DOHH2 (cell line): ENCODE measurements around the gene CD40.

Source experiments
- H3F3A ChIP-seq: fragments of 200-600 bp; sonication (generic), shearing (Covaris generic); 2 replicates; pipeline ENCODE4 v1.6.0; 2016; ENCODE audit warnings: antibody characterized with exemption, mild to moderate bottlenecking; ENCODE audit not compliant: control insufficient read depth, insufficient read depth
- H3K27ac ChIP-seq: fragments of 200-600 bp; sonication (generic); 2 replicates; pipeline ENCODE4 v1.5.1; 2014; ENCODE audit warnings: low read depth, mild to moderate bottlenecking, low read length, moderate library complexity
- H3K27me3 ChIP-seq: fragments of 200-600 bp; sonication (generic); 2 replicates; pipeline ENCODE4 v1.6.1; 2014; ENCODE audit warnings: mild to moderate bottlenecking, low read length, mixed read lengths; ENCODE audit not compliant: control insufficient read depth
- H3K36me3 ChIP-seq: fragments of 200-600 bp; sonication (generic); 2 replicates; pipeline ENCODE4 v1.6.1; 2014; ENCODE audit warnings: mild to moderate bottlenecking, low read length, moderate library complexity, mixed read lengths; ENCODE audit not compliant: control insufficient read depth
- H3K4me1 ChIP-seq: fragments of 200-600 bp; sonication (generic); 2 replicates; pipeline ENCODE4 v1.6.1; 2014; ENCODE audit warnings: mild to moderate bottlenecking, low read length, mixed read lengths; ENCODE audit not compliant: control insufficient read depth
- H3K4me2 ChIP-seq: fragments of 200-600 bp; sonication (generic); 2 replicates; pipeline ENCODE4 v1.6.0; 2014; ENCODE audit warnings: mild to moderate bottlenecking, low read length, moderate library complexity
- H3K4me3 ChIP-seq: fragments of 200-600 bp; sonication (generic); 2 replicates; pipeline ENCODE4 v1.5.1; 2014; ENCODE audit warnings: mild to moderate bottlenecking, low read length, mixed read lengths
- H3K79me2 ChIP-seq: fragments of 200-600 bp; sonication (generic); 2 replicates; pipeline ENCODE4 v1.6.1; 2014; ENCODE audit warnings: mild to moderate bottlenecking, low read length, mixed read lengths; ENCODE audit not compliant: control insufficient read depth
- H3K9me2 ChIP-seq: fragments of 200-600 bp; sonication (generic); replicated peaks from 2 replicates; pipeline ENCODE4 v1.6.1; 2014; ENCODE audit warnings: mild to moderate bottlenecking, low read length, mixed read lengths; ENCODE audit not compliant: control insufficient read depth
- H3K9me3 ChIP-seq: fragments of 200-600 bp; sonication (generic); 2 replicates; pipeline ENCODE4 v1.6.1; 2014; ENCODE audit warnings: antibody characterized with exemption, low read length, mixed read lengths; ENCODE audit not compliant: control insufficient read depth, insufficient read depth
- H4K20me1 ChIP-seq: fragments of 200-600 bp; sonication (generic); 2 replicates; pipeline ENCODE4 v1.6.0; 2014; ENCODE audit warnings: low read depth, mild to moderate bottlenecking, antibody characterized with exemption, low read length, moderate library complexity; ENCODE audit not compliant: control insufficient read depth, insufficient read depth
- CTCF ChIP-seq: fragments of 200-600 bp; sonication (generic); IDR thresholded peaks from one replicate; pipeline ENCODE4 v1.5.1; 2014; ENCODE audit warnings: antibody characterized with exemption, mild to moderate bottlenecking, low read depth, low read length; ENCODE audit not compliant: poor library complexity, severe bottlenecking
- EZH2phosphoT487 ChIP-seq: fragments of 200-600 bp; sonication (generic); IDR thresholded peaks from 2 replicates; pipeline ENCODE4 v1.6.1; 2017; ENCODE audit warnings: borderline replicate concordance, mild to moderate bottlenecking, antibody characterized with exemption, low read length, moderate library complexity, mixed read lengths

Gene CD40

DNA sequence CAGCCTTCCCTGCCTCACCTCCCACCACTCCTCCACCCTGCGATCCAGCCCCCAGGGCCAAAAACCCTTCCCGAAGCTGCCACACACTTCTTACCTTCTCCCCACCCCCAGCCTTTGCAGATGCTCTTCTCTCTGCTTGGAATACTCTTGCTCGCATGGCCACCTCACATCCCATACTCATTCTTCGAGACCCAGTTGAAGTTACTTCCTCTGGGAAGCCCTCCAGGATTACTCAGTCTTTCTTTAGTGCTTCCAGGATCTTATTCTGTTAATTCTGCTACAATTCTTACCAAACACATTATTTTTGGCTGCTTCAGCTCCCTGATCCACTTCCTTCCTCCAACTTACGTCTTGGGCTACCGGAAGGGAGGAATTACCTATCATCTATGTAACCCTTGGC, 54.3 kb downstream of the CD40 start:
- Histone ChIP-seq H3K9me2 (no peaks in the 10 kb centered on the region), H3K79me2 (no peaks in the 10 kb centered on the region), H3K4me1 (no peaks in the 10 kb centered on the region), H3F3A (no peaks in the 10 kb centered on the region), H3K27me3 (no peaks in the 10 kb centered on the region), H3K4me2 (no peak overlapping the region), H4K20me1 (no peaks in the 10 kb centered on the region), H3K9me3 (no peaks in the 10 kb centered on the region), H3K36me3 (no peaks in the 10 kb centered on the region), H3K27ac (no peak overlapping the region), H3K4me3 (no peak overlapping the region)
- TF ChIP-seq EZH2phosphoT487: no peak
- no peak for TF ChIP-seq CTCF

GRCh38 chr20:46172961-46173536, 54.9 kb downstream of the CD40 start:
- H3K79me2 ChIP-seq: no peaks in the 10 kb centered on the region
- no peak overlapping the region for H3K4me2 ChIP-seq
- no peak overlapping the region for H3K27ac ChIP-seq
- H3K27me3 ChIP-seq: no peaks in the 10 kb centered on the region
- TF ChIP-seq CTCF (no peak), EZH2phosphoT487 (no peak)
- H3K36me3 ChIP-seq: no peaks in the 10 kb centered on the region
- no peaks in the 10 kb centered on the region for H4K20me1 ChIP-seq
- no peaks in the 10 kb centered on the region for H3K4me1 ChIP-seq
- H3K4me3 ChIP-seq: no peak overlapping the region
- H3F3A ChIP-seq: no peaks in the 10 kb centered on the region
- H3K9me2 ChIP-seq: no peaks in the 10 kb centered on the region
- no peaks in the 10 kb centered on the region for H3K9me3 ChIP-seq

DNA sequence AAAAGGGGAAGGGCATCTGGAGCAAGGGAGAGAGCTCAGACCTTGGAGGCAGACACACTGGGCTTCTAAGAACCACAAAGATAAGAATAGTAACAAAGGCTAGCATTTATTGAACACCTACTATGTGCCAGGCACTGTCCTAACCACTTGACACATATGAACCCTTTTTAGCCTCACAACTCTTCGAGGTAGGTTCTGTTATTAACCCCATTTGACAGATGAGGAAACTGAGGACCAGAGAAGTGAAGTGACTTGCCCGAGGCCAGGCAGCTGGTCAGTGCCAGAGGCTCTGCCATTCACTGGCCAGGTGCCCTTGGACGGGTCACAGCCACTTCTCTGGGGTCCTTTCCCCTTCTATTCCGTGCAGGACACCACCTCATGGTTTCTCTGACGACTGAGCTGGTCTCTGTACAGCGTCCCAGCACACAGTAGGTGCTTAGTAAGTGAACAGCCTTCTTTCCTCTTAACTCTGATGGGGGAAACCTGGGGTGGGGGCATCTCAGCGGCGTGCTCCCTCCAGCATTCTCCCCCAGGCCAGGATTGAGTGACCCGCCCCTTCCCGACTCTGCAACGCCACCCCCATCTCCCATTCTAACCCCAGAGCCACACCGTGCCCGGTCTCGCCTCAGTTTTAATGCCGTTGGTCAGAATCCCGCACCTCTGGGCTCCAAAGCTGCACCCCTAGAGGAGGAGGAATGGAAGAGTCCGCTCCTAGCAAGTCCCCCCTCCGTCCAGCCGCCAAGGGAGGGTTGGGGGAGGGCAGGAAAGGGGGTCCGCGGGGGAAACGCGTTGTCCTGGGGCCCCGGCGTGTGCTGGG, 55.7 kb downstream of the CD40 start:
- Histone ChIP-seq H3K4me1 (no peaks in the 10 kb centered on the region), H3K27me3 (peaks cover 3% of the 10 kb centered on the region; the same call in 1 of the 2 replicates), H3K4me2 (no peak overlapping the region), H3K79me2 (no peaks in the 10 kb centered on the region), H3F3A (no peaks in the 10 kb centered on the region), H3K27ac (no peak overlapping the region), H3K4me3 (no peak overlapping the region), H3K9me2 (no peaks in the 10 kb centered on the region), H3K9me3 (no peaks in the 10 kb centered on the region), H4K20me1 (no peaks in the 10 kb centered on the region), H3K36me3 (no peaks in the 10 kb centered on the region)
- no peak for TF ChIP-seq EZH2phosphoT487
- TF ChIP-seq CTCF: no peak
